GDM1 (cell line): ENCODE results near the gene ME2.
"Not testable (repeated sequence)": the region's sequence is repeated elsewhere in the genome, so short reads cannot be mapped to it uniquely, and the experiment has no call there.

ENCODE experiments used
- DNase-seq: peaks from one replicate; lab custom pipeline; 2025; lab: John Stamatoyannopoulos, UW

ME2 gene

GRCh38 chr18:50878345-50879301 is at the start of gene ME2:
TSS of gene ME2 (plus strand) at chr18:50879118. CDS start at chr18:50895821, 16,703 bp downstream.
- DNase-seq, result peak; percentile 96

DNA sequence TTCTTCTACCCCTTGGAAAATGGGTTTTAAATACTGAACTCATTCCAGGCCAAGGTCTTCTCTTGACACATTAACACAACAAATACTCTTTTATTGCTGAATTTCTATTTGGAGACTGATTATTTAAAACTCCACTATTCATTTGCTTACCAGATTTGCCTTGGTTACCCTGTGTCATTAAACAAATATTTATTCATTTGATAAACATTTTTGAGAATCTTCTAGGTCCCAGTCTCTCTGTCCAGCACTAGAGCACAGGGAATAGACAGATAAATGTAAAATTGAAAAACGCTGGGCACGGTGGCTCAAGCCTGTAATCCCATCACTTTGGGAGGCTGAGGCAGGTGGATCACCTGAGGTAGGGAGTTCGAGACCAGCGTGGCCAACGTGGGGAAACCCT is 49.3 kb upstream of the ME2 start:
- no peak for DNase-seq

GRCh38 chr18:50830544-50830943 is 48.4 kb upstream of the ME2 start:
- no peak for DNase-seq

DNA sequence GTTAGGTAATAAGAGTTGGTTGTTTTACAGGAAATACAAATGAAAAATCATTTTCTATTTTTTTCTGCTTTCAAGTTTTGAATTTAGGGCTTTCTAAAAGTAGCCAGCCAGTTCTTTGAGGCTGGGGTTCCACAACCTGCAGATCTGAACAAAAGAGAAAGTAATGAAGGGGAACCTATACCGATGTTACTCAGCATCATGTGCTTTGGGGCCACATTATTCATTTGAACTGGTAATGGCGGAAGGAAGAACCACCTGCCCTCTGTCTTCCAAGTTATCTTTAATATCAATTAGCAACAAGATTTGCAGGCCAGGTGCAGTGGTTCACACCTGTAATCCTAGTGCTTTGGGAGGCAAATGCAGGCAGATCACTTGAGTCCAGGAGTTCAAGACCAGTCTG is 46.2 kb upstream of the ME2 start:
- DNase-seq, result no peak

DNA sequence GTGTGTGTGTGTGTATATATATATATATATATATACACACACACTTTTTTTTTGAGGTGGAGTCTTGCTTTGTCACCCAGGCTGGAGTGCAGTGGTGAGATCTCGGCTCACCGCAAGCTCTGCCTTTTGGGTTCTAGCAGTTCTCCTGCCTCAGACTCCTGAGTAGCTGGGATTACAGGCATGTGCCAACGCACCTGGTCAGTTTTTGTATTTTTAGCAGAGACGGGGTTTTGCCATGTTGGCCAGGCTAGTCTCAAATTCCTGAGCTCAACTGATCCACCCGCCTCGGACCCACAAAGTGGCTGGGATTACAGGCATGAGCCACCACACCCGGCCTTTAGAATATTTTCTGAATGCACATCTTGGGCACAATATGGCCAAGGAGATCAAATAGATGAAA is 45.4 kb upstream of the ME2 start:
- DNase-seq, result not testable (repeated sequence)

DNA sequence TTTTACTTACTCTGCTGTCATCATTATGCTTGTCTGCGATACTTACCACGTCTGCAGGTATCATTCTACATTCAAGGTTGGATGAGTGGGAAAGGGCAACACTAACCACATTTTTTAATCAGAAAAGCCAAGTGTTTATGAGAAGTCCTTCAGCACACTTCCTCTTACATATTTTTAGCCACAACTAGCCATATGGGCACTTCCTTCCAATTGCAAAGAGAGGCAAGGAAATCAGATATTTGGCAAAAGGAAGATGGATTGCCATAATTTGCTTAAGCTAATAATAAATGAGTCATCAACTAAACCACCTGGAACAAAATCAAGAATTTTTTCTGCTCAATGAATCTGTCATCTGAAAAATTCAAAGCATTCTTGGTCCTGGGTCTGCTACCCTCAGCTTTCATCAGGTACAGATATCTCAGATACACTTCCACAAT is 42.4 kb upstream of the ME2 start:
- DNase-seq, result no peak

DNA sequence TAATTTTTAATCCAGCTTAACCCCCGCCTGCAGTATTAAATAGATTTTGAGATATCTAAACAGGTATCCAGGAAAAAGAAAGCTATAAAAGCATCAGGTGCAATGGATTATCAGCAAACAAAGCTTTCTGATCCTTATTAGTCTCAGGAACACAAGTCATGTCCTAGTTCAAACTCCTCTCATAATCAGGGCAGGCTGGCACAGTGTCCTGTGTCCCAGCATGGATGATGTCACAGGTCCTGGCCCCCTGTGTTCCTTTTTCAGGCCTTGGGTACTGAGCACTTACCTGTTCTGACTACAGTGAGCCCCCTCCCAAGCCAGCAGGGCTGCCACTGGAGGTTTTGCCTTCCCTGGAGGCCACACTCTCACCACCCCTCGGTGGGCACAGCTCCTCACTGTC is 39.6 kb upstream of the ME2 start:
- DNase-seq, result no peak

DNA sequence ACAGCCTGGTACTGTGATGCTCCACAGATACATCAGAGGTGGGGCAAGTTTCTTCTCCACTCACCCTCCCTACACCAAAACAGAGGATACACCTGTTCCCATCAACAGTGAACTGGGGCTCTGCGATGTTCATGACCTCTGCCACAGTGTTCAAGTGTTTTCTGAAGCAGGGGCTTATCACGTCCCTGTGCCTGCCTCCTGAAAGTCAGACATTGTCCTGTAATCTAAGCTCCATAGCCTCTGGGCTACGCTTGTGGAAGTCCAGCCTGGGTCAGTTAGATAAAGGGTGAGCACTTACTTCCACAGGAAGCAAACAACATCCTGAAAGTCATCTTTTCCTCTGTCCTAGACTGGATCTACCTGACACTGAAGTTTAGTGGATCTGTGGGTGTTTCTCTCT is 38.9 kb upstream of the ME2 start:
- no peak for DNase-seq

DNA sequence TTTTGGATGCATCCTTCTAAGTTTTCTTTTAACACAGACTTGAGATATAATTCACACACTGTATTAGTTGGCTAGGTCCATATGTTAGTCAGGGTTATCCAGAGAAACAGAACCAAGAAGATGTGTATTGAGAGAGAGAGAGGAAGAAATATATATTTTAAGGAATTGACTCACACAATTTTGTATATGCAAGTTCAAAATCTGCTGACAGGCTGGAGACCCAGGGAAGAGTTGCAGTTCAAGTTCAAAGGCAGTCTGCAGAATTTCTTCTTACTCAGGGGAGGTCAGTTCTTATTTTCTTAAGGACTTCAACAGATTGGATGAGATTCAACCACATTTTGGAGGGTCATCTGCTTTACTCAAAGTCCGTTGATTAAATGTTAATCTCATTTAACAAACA is 36.1 kb upstream of the ME2 start:
- DNase-seq, result no peak

DNA sequence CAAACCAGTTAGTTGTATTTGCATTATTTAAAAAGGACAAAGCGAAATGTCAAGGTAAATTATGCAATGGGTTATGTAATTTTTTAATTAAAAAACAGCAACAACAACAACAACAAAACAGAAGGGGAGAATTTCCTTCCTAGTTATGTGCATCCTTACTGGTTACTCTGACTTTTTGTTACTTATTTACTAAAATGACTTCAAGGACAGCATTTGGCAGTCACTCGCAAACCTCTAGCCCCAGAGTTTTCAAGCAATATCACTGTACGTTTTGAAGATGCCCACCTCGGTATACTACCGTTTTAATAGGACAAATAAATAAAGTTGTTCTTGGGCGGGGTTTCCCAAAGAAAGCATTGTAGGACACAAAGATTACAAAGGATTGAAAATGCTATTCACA is 34.4 kb upstream of the ME2 start:
- DNase-seq, result no peak

GRCh38 chr18:50844960-50845359 is 34.0 kb upstream of the ME2 start:
- DNase-seq, result no peak

GRCh38 chr18:50847192-50847591 is 31.7 kb upstream of the ME2 start:
- no peak for DNase-seq

GRCh38 chr18:50848061-50848551 is 30.8 kb upstream of the ME2 start:
- DNase-seq, result no peak

- no peak for DNase-seq
These were observed 29.9 kb upstream of the ME2 start for GRCh38 chr18:50848991-50849390.

DNA sequence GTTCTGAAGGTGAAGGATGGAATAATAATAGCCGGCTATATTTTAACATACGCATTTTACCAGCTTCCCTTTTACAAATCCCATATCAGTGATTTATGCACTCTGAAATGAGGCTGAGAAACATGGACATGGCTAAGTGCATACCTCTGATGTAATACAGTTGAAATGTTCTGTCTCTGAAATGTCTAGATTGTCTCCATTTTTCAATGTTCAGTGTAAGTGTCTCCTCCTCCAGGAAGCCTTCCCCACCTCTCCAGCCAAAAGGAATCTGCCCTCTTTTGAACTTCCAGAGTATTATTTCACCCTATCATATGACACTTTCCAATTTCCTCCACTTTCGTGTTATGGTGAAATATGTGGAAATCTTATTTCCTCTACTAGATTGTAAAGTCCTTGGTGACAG is 29.5 kb upstream of the ME2 start:
- DNase-seq, result no peak

DNA sequence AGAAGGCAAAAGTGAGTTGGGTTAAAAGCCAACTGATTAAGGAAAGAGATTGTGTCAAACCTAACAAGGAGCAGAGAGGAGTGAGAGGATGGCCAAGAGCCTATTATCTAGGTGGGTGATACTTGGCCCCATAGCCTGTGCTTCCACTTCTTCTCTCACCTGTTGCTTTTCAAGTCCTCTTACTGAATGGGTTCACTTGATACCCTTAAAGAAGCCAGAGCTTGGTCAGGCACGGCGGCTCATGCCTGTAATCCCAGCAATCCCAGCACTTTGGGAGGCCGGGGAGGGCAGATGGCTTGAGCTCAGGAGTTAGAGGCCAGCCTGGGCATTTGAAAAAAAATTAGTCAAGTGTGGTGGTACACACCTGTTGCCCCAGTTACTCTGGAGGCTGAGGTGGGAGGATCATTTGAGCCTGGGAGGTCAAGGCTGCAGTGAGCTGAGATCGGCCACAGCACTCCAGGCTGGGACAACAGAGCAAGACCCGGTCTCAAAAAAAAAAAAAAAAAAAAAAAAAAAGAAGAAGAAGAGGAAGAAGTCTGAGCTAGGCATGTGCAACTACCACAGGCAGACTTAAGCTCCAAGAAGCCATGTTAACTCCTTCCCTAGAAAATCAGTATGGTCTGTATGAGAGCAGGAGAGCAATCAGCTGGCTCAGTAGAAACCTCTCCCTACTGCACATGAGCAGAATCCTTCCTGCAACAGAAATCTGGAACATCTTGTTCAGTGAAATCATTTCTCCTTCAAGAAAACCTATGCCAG is 28.4 kb upstream of the ME2 start:
- no peak for DNase-seq

DNA sequence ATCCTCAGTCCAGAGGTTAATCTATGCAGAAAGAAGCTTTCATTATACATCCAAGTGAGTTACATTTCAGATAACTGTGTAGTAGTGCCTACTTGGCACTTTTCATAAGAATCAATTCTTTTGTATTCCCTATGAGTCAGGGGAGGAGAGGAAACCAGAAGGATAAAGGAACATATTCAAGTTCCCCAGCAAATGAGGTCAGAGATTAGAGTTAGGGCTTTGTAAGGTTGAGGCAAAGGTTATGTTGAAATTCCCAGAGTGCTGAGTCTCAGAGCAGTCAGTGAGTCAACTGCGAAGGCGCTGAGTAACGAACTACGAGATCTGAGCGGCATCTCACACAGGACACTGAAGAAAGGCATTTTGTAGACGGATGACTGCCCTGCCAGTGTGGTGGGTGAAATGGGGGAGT is 25.1 kb upstream of the ME2 start:
- no peak for DNase-seq

GRCh38 chr18:50855976-50856757 is 22.8 kb upstream of the ME2 start:
- no peak for DNase-seq

- not testable (repeated sequence) for DNase-seq
These were observed 21.8 kb upstream of the ME2 start for GRCh38 chr18:50857166-50857565.

DNA sequence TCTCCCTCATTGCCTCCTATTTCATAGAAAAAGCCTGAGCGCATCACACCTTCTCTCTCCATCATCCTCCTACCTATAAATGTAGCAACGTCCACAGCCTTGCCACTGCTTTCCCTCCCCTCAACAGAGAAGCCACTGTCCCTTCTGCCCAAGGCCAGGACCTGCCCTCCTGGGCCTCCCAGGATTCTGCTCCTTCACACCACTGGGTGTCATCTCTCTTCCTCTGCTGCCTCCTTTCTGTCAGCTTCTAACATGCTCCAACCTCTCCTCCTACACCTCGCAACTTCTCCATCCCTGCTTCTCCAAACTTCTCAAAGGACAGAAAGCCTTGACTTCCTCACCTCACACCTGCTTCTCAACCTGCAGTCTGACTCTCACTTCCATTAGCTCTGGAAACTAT is 21.2 kb upstream of the ME2 start:
- no peak for DNase-seq

DNA sequence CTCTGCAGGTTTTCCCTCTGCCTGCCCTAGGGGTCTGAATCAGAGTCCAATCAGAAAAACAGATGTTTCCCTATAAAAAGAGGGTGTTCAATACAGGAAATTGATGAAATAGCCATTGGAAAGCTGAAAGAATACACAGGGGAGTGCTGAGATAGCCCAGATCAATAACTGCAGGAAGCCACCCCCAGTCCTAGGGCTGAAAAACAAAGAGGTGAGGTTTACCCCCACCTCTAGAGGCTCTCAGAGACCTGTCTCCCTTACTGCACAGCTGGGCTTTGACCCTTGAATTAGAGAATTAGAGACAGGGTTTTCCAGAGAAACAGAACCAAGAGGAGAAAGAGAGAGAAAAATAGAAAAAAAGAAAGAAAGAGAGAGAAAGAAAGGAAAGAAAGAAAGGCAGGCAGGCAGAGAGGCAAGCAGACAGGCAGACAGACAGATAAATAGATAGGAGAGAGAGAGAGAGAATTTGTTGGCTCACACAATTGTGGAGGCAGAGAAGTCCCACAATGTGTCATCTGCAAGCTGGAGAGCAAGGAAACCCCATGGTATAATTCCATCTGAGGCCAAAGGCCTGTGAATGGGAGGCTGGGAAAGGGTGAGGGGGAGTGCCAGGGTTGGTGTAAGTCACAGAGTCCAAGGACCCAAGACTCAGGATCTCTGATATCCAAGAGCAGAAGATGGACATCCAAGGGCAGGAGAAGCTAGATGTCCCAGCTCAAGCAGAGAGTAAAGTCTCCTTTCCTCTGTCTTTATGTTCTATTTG is 18.9 kb upstream of the ME2 start:
- no peak for DNase-seq
